Stimulated activated CD4-positive, alpha-beta T cell treated with anti-CD3 and anti-CD28 coated beads, Interleukin-4, amount 100 ng/mL, for 48 hours (primary cell): ENCODE measurements around the gene GRID2.
"Not testable (repeated sequence)": the region's sequence is repeated elsewhere in the genome, so short reads cannot be mapped to it uniquely, and the experiment has no call there.

Experiments
- DNase-seq, 2 donors: peaks; one replicate each; pipeline ENCODE4 v3.0.0-alpha.2; 2020; ENCODE audit warnings: low read depth in 2 of 2

The GRID2 gene

GRCh38 chr4:93671093-93671492 lies 1367.3 kb downstream of the GRID2 start:
- no peak for DNase-seq

- not testable (repeated sequence) for DNase-seq
Observed at GRCh38 chr4:93676937-93677336, 1373.2 kb downstream of the GRID2 start.

DNA sequence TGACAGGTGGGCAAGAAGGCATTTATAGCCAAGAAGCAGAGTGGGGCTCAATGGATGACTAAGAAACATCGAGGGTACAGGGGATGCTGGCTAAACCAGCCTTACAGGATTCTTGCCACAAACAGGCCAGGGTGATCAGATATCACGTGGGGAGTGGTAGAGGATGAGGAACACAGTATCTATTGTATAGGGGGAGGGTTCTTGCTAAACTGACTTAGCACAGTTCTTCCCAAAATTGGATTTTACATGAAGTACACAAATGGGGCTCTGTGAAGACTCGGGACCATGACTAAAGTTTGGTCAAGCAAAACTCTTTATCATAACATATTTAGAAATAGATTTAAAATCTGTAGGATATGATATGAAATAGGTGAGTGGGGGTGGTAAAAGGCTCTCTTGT lies 1380.8 kb downstream of the GRID2 start:
- DNase-seq = no peak

DNA sequence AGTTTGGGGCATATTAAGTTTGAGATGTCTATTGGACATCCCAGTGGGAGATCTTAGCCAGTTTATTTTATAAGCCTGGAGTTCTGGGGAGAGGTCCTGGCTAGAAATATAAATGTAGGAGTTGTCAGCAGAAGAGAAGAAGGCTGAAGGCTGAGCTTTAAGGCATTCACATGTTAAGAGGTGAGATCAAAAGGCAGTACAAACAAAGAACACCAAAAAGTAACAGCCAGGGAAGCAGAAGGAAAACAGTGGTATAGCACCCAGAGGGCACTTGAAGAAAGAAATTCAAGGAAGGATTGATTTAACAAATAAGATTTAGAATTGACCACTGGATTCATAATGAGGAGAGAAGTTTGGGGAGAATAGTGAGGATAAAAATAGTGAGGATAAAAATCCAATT lies 1383.5 kb downstream of the GRID2 start:
- no peak for DNase-seq

GRCh38 chr4:93688978-93689377 lies 1385.2 kb downstream of the GRID2 start:
- DNase-seq = no peak

DNA sequence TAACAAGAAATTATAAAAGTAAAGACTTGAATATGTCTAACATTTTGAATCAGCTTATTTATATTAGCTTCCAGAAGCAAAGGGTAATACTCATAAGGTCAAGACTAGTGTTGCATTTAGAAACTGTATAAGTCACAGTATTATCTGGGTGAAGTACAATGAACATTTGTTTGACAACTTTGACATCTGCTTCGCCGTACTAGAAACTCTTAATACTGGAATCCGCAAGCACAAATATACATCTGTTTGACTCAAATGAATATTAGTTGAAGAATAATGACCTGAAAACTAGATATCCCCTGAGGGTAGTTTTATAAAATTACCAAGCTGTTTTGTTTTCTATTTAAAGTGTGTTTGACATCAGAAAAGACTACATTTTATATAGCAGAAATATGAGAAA lies 1389.4 kb downstream of the GRID2 start:
- DNase-seq = no peak

DNA sequence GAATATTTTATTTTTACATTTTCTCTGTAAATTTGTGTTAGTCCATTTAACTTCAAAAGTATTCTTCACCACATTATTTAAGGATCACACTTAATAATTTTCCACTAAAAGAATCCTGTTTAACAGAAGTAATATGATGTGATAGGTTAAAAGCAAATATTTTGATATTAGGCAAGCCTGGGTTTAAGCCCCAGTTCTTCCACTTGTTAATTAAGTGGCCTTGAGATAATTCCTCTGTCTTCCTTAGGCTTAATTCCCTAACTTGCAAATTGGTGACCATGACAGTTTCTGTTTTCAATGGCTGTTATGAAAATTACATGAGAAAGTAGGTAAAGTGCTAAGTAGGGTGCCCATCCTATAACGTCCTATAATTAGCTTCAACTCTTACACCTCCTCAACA lies 1394.9 kb downstream of the GRID2 start:
- DNase-seq = no peak

GRCh38 chr4:93700571-93700970 lies 1396.8 kb downstream of the GRID2 start:
- DNase-seq = no peak

DNA sequence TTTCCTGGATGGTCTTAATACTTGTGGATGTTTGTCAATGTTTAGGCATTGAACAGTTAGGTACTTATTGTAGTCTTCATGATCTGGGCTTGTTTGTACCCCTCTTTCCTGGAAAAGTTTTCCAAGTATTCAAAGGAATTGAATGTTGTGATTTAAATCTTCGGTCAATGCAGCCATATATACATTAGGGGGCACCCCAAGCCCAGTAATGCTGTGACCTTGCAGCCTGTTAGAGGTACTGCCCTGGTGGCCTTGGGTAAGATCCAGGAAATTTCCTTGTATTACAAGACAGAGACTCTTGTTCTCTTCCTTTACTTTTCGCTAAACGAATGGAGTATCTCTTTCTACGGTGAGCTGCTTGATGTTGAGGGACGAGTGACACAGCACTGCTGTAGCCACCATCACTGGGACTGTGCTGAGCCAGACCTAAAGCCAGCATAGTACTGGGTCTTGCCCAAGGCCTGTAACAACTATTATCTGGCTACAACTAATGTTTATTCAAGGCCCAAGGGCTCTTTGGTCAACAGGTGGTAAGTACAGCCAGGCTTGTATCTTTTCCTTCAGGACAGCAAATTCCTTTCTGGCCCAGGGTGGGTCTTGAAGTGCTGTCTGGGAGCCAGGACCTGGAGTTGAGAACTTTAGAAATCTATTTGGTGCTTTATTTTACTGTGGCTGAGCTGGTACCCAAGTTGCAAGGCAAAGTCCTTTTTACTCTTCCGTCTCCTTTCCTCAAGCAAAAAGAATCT lies 1406.5 kb downstream of the GRID2 start:
- DNase-seq = no peak

DNA sequence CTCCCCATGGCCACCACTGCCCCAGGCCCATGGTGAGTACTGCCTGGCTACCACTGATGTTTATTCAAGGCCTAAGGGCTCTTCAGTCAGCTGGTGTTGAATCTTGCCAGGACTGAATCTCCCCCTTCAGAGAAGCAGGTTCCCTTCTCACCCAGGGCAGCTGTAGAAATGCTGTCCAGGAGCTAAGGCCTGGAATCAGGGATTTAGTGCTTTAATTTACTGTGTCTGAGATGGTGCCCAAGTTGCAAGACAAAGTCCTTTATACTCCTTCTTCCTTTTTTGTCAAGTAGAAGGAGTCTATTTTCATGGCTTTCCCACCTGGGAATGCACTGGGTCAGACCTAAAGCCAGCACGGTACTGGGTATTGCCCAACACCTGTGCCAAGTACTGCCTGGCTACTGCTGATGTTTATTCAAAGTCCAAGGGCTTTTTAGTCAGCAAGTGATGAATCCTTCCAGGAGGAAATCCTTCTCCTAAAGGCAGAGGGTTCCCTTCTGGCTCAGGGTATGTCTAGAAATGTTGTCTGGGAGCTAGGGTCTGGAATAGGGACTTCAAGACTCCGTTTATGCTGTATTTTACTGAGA lies 1407.2 kb downstream of the GRID2 start:
- DNase-seq = no peak

DNA sequence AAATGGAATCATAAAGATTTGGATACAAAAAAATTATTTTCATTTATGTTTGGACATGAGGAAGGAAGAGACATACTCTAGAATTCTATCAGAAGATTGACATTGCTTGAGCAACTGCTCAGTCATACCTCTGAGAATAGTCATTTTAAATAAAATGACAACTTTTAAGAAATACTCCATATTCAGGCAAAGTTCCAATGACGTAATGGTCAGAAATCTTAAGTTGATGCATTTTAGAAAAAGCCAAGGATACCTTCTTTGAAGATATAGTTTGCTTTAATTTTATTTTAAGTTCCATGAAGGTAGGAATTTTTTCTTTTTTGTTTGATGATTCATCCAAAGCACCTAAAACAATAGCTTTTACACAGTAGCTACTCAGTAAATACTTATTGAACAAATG lies 1414.5 kb downstream of the GRID2 start:
- DNase-seq = no peak

DNA sequence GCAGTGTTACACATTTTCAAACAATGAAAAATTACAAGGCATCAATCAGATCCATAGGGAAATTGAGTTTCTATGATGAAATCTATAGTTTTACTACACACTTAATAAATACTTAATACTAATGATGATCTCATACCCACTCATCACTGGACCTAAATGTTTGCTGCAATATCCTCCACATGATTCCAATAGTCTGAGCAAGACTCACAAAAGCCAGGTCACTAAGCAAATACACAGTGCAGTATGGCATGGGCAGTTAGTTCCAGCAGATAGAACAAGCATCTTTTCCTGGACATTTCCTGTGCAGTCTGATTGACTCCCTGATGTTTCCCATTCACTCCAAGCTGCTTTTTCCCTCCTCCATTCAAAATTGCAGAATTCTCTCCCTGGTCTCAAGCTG lies 1415.8 kb downstream of the GRID2 start:
- no peak for DNase-seq

- no peak for DNase-seq
Observed at GRCh38 chr4:93722446-93722845, 1418.7 kb downstream of the GRID2 start.

DNA sequence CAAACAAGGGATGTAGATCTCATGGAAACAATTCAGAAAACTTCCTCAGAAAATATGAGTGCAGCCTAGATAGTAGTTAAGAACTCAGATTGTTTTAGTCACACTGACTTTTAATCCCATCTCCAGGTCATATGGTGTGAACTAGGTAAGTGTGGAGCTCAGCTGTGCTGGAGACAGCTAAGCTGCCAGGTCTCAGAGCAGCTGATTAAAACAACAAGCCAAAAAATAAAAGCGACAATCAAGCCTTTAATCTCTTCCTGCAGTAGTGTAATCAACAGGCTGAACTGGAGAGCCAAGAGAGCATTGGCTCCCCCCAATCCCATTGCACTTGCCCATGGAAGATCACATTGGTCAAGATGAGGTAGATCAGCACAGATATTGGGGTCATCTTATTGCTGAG lies 1426.5 kb downstream of the GRID2 start:
- DNase-seq = no peak

DNA sequence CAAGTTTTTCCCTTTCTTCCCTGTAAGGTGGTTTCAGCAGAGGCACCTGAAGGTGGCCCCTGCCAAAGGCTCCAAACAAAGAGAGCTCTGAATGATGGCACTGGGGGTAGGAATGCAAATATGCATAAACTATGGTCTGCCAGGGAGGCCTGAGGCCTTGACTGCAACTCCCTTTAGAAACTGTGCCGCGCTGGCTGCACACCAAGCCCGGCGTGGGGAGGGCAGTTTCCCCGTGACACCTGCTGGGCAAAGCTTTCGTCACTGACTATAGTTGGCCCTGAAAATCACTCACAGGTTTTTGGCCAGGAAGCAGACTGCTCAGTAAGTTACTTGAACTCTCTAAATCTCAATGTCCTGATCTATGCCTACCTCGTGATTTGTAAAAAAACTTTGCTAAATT lies 1427.0 kb downstream of the GRID2 start:
- no peak for DNase-seq

DNA sequence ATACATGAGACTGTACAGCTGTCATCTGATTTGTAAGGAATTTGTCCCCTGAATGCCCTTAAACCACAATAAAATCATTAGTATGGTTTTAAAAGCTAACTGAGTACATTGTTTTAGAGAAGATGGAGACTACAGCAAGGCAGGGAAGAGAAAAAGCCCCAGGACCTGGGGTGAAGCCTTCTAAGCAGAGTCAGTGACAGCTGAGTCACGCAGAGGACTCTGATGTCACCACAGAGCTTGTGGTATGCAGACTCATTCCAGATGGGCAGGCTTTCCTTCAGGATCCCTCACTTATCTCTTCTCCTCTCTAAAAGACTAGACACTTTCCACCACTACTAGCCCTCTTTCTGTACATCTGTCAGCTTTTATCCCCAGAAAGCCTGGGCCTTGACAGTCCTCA lies 1427.7 kb downstream of the GRID2 start:
- DNase-seq = no peak

GRCh38 chr4:93732509-93732908 lies 1428.7 kb downstream of the GRID2 start:
- no peak for DNase-seq

GRCh38 chr4:93740890-93741289 lies 1437.1 kb downstream of the GRID2 start:
- no peak for DNase-seq

- DNase-seq = no peak
Observed at GRCh38 chr4:93743022-93743421, 1439.3 kb downstream of the GRID2 start.

DNA sequence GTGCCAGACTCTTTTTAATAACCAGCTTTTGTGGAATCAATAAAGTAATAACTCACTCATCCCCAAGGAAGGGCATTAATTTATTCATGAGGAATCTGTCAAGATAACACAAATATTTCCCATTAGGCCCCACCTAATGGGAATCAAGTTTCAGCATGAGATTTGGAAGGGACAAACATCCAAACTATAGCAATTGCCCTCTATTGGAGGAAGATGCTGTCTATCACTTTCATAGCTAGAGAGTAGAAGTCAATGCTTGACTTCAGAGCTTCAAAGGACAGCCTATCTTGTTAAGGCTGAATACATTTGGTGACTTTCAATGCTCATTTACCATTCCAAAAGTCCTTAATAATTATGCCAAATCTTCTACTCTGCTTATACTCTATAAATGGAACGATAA lies 1439.9 kb downstream of the GRID2 start:
- no peak for DNase-seq

GRCh38 chr4:93744961-93745360 lies 1441.2 kb downstream of the GRID2 start:
- no peak for DNase-seq

DNA sequence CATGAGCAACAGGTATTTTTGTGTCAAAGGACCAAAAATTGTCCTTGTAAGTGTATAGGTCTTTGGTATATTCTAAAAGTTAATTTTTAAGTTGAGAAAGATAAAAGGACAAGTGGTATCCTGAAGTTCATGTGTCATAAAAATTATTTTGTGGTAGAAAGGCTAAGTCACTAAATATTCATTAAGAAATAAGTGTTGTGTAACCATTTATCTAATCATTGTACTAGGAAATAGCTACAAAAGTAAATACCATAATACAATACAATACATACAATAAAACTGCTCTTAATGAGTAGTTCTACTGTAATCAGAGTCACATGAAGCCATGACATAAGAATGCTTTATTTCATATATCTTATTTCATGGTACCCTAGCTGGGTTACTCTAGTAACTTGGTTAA lies 1442.3 kb downstream of the GRID2 start:
- no peak for DNase-seq

- DNase-seq = no peak
Observed at GRCh38 chr4:93747220-93747619, 1443.5 kb downstream of the GRID2 start.
